NCI-H2029 treated with DMSO at 0.1 percent for 48 hours (cell line): ENCODE measurements around the gene ZSCAN9.
A peak's percentile ranks its signal among the peaks of the same experiment; 100 is the strongest.

ENCODE experiments used
- DNase-seq: peaks from one replicate; lab custom pipeline; 2025; lab: John Stamatoyannopoulos, UW

The ZSCAN9 gene

GRCh38 chr6:28225056-28225834, at the start of gene ZSCAN9:
ZSCAN9 (plus strand) TSS chr6:28225275; CDS start chr6:28227085, 1,810 bp downstream.
- DNase-seq, result peak; percentile 90

DNA sequence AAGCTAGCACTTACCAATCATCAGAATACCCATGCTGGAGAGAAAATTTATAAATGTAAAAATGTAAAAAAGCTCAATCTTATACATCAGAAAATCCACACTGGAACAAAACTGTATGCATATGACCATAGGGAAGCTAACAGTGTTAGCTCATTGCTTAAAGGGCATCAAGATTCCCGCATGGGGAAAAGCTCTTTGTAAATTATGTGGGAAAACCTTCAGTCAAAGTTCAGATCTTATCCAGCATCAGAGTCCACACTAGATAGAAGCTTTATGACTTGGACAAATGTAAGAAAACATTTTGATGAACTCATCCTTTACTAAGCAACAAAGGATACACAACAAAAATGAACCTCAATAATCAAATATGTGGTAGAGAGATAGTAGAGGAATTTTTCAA, 48.7 kb upstream of the ZSCAN9 start:
- DNase-seq, result no peak

GRCh38 chr6:28182255-28182654, 42.8 kb upstream of the ZSCAN9 start:
- DNase-seq, result no peak

DNA sequence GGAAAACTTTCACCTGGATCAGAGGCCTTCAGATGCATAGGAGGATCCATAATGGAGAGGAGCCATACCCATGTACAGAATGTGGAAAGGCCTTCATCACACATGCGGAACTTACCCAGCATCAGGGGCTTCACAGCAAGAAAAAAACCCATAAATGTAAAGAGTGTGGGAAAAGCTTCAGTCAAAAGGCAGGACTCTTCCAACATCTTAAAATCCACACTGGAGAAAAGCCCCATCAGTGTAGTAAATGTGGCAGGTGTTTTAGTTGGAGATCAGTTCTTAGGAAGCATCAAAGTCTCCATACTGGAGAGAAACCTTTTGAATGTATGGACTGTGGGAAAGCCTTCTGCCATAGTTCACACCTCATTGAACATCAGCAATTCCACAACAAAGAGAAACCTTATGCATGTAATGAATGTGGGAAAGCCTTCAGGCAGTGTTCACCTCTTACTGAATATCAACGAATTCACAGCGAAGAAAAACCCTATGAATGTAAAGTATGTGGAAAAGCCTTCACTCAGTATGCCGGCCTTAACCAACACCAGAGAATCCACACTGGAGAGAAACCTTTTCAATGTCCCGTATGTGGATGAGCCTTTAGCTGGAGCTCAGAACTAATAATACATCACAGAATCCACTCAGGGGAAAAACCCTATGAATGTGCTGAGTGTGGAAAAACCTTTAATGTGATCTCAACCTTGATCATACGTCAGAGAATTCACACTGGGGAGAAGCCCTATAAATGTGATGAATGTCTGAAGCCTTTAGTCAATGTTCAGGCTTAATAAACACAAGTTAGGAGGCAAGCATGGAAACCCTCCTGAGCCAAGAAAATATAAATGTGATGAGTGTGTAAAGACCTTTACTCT, 36.7 kb upstream of the ZSCAN9 start:
- DNase-seq, result no peak

DNA sequence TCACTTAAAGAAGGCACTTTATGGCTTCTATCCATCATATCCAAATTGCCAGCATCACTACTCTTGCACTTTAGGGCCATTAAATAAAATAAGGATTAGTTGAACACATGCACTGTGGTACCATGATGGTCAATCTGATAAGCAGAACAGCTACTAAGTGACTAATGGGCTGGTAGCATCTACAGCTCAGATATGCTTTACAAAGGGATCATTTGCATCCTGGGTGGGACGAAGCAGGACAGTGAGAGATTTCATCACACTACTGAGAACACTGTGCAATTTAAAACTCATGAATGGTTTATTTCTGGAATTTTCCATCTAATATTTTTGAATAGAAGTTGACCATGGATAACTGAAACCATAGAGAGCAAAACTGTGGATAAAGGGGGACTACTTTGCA, 25.1 kb upstream of the ZSCAN9 start:
- no peak for DNase-seq

- no peak for DNase-seq
These were observed 21.9 kb upstream of the ZSCAN9 start for GRCh38 chr6:28203201-28203600.

DNA sequence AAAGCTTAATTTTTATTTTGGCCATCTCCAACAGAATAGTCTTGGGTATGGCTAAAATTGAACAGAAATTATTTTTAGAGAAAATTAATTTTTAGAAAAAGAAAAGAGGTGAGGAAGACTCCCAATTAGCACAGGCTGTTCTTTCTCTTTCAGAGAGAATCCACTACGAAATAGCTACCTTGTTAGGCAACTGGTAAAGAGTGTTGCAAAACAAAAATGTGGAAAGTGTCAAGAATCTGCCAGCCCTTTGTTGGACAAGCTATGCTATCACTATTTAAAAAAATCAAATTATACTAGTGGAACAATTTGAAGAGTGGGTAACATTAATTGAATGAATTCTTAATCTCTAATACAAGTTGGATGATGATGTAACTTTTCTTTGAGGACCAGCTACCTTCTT, 19.2 kb upstream of the ZSCAN9 start:
- DNase-seq, result no peak

DNA sequence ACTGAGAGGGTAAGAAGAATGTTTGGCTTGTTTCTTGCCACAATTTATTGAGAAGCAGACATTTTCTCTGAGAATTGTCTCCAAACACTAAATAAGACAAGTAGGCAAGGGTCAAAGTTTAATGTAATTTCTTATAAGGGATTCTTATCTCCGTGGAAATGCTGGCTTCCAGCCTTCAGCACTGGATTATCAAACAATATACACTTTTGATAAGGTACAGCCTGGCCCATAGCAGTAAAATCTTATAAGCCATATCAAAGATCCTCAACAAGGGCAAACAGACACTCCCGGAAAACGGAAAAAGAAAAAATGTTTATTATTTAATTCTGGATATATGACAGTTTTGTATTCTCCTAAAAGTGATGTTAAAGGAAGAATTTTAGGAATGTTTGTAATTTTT, 18.5 kb upstream of the ZSCAN9 start:
- no peak for DNase-seq

DNA sequence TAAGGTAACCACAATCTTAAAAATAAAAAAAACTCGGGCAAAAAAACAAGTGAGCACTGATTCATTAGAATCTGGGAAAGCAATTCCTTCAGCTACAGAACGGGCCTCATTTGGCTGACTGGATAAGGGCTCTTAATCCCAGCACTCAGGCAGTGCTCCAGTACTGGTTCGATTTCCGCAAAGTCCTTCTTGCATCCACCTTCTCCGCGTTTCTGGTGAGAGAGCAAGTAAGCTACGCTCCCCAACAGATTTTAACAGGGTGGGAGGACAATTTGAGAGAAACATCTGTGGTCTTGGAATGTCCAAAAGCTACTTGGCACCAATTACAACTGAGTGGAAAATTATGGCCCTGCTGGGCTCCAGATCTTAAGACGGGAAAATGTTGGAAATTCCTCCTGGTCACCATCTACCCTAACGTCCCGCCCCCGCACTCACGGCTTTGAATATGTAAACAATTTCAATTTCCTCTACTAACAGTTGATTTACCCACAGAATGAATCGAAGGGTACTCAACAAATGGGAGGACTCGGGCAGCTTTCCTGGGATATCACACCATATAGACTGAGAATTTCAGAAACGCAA, 18.1 kb upstream of the ZSCAN9 start:
- no peak for DNase-seq

- no peak for DNase-seq
These were observed 17.5 kb upstream of the ZSCAN9 start for GRCh38 chr6:28207510-28208110.

GRCh38 chr6:28208111-28208659, 16.9 kb upstream of the ZSCAN9 start:
- no peak for DNase-seq

DNA sequence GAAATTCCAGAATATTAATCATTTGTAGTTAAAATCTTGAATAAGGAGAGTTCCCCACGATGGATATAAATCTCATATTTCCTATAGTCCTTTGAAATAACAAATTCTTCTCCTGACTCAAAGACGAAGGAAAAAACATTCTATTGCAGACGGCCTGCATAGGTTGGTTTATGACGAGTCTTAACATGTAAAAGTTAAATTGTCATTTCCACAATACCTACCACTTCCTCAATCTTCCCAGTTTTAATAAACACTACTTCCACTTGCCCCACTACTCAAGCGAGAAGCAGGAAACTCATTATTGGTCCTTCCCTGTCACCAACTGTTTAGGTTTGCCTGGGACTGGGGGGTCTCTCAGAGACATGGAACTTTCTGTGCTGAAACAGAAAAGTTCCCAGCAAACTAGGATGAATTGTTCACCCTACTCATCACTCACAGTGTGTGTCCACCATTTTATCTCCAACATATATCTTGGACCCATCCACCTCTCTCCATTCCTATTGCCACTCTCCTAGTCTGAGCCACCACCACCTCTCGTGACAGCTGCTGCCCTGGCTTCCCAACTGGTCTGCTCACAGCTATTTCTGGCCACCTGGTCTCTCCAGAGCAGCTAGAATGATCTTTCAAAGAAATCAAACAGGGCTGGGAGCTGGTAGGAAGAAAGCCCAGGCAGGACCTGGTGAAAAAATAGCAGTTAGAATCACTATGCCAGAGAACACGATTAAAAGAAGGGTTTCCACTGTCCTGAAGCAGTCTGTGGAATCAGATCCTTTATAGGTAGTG, 15.1 kb upstream of the ZSCAN9 start:
- DNase-seq, result no peak

GRCh38 chr6:28211840-28212509, 13.1 kb upstream of the ZSCAN9 start:
- no peak for DNase-seq

DNA sequence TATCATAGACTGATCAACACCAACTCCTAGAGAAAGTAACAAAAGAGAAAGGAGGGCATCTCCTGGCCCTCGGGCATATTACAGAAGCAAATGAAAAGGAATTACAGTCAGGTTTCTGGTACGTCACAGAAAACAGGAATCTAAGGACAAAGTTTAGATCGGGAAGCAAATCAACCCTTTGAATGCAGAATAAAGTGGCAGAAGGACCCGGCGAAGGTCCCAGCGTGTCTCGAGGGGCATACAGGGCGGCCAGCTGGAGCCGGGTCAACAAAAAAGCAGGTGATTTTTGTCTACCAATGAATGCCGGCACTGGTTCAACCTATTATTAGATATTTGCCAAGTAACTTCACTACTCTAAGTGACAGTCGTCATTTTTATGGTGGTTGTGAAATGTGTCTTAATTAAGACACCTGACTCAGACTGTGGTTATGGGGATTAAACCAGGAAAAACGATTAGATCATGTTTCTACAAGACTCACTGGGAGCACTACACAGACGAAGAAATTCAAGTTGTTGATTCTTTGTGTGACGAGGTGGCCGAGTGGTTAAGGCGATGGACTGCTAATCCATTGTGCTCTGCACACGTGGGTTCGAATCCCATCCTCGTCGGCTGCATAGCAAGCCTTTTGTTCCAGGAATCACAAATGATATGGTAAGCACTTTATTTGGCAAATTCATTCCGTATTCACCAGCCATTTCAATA, 12.4 kb upstream of the ZSCAN9 start:
- peak; percentile 53 for DNase-seq

DNA sequence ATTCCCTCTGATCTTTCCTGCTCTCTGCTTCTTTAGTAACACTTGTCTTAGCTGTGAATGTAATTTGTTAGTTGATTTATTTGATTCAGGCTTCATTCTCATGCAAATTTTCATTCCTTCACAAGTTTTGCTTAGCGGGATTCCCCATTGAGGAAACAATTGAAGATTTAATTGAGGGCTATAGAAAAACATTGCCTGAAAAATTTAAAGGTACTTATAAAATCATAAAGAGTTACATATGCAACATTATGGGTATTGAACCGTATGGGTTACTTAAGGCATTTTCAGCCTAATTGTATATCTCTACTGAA, 11.9 kb upstream of the ZSCAN9 start:
- DNase-seq, result no peak

- DNase-seq, result no peak
These were observed 9.7 kb upstream of the ZSCAN9 start for GRCh38 chr6:28215425-28215824.

DNA sequence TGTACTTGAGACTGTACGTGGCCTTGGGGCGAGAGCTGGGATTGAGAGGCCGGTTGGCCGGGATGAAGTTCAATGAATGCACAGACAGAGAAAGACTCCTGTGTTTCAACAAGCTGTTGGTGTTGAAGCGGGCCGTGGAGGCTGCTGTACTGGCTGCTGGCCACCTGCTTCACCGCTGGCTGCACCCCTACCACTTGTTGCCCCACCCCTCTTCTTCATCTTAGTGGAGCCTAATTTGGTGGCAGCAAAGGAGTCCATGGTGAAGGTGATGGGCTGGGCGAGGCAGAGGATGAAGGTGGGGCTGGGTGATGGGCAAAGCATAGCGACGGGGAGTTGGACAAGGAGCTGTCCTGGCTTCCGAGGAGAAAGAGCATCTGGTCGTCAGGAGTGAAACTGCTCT, 7.2 kb upstream of the ZSCAN9 start:
- no peak for DNase-seq

- DNase-seq, result peak; percentile 56
These were observed 6.5 kb upstream of the ZSCAN9 start for GRCh38 chr6:28218312-28219248.
